GM04504 (cell line): ENCODE measurements around the gene RNF149.
"Not testable (repeated sequence)": the region's sequence is repeated elsewhere in the genome, so short reads cannot be mapped to it uniquely, and the experiment has no call there.

Experiments used
- DNase-seq: peaks from one replicate; pipeline ENCODE4 v3.0.0-alpha.2; 2012; ENCODE audit warnings: low read depth

Gene RNF149

DNA sequence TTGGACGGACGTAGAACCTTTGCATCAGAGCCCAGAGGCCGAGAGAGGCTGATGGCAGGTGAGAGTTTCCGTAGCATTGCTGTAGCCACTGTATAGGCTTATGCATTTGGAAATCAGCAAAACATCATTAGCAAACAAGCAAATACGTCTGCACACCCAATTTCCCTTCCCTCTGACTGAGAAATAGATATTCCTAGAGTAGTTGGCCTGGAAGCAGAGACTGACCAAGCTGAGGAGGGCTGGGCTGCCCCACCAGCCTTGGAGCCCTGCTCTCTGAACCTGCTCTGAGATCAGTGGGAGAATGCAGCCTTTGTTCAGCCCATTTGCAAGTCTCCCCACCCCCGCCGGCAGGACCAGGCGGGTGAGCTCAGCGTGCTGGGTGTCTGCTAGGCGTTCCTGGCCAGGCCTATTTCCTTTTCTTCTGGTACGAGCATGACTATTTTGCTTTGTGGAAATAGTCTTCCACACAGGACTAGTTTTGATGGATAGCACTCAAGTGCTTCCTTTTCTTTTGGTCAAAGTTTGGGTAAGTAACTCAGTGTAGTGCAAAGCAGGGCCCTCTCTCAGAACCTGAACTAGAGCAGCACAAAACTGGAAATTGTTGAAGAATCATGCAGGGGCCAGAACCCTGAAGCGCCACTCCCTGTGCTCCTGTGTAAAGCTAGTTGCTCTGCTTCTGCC is 21.9 kb upstream of the RNF149 start:
- no peak for DNase-seq

DNA sequence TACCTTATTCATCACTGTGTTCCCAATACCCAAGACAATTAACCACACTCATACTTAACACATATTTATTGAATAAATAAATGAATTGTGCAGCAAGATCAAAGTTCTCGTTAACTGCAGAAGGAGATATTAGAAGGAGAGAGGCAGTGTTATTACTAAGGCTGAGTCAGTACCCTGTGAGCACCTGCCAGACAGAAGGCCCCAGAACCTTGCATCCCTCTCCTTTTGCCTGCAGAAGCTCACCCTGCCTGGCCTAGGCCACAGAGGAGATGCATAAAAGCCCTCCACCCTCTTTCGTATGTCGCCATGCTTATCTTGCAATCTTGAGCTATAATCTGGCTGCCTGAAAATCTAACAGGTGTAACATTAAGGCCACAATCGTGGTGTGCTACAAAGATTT is 20.5 kb upstream of the RNF149 start:
- no peak for DNase-seq

GRCh38 chr2:101328474-101329007 is 20.0 kb upstream of the RNF149 start:
- DNase-seq = no peak

DNA sequence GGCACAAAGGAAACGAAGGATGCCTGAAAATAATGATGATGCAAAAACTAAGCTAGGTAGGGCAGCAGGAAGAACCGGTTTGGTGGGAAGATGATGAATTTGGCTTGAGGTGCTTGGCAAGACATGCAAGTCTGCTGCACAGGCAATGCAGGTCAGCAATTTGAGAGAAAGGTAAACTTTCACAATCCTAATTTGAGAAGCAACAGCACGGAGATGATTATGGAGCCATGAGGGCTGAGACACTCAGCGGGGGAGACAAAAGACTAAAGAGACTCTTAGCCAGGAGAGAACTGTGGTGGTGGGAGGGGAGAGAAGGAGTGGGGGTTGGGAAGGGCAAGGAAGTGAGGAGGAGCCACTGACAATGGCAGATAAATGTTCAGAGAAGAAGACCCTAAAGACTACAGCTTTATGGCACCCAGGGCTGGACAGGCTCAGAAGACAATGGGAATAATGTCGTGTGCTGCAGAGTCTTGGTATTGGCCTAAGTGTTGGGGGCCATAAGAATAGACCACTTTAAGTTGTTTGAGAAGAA is 19.4 kb upstream of the RNF149 start:
- DNase-seq = no peak

- DNase-seq = no peak
Measured at GRCh38 chr2:101325425-101325824, 16.9 kb upstream of the RNF149 start.

DNA sequence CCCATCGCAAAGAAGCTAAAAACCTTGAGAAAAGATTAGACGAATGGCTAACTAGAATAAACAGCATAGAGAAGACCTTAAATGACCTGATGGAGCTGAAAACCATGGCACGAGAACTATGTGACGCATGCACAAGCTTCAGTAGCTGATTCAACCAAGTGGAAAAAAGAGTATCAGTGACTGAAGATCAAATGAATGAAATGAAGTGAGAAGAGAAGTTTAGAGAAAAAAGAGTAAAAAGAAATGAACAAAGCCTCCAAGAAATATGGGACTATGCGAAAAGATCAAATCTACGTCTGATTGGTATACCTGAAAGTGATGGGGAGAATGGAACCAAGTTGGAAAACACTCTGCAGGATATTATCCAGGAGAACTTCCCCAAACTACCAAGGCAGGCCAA is 8.1 kb upstream of the RNF149 start:
- DNase-seq = not testable (repeated sequence)

- DNase-seq = no peak
Measured at GRCh38 chr2:101311696-101312017, 3.2 kb upstream of the RNF149 start.

GRCh38 chr2:101310834-101311695 is 2.6 kb upstream of the RNF149 start:
- no peak for DNase-seq

DNA sequence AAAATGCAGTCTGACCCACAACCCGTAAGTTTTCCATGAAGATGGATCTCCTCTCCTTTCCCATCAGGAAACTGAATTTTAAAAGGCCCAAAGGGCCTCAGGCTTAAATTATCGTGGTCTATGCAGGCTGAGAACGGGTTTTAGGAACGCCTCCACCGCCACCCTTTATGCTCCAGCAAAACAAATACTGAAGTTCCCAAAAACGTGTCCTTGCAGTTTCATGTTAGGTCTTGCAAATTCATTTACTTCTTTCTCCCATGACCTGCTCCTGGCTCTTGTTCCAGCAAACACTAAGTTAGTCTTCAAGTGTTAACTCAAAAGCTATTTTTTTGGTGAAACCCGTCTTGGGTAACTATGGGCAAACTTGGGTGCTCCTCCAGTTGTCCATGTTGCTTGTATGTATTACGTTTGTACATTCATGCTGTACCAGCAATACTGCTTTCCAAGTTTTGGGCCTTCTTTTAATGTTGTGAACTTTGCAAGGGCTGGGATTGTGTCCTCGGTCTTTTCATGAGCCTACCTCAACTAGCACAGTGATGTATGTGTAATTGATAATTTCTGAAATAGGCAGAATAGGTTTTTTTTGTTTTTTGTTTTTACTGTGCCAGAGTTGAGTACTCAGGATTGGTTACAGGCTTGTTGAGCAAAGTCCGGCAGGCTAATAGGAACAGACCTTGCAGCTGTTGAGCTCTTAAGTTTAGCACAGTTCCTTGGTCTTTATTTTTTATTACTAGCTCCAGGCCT is 1.8 kb upstream of the RNF149 start:
- no peak for DNase-seq

DNA sequence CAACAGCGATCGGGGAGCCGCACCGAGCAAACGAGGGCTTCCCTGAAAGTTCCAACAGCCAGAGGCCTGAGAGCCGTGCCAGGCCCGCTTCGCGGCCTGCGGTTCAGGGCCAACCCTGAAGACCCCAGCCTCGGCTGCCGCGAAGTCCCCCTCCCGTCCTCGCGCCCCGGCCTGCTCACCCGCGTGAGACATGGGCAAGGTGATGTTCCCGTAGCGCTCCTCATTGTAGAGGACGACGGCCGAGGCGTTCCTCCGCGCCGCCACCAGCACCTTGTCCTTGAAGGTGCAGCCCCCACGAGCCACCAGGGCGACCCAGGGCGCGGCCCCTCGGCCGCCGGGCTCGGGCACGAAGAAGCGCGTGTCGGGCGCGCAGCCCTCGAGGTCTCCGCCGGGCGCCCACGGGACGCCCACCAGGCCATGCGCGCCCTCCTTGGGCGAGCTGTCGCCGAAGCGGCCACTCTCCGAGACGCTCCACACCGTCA is 510 bp downstream of the RNF149 start:
- no peak for DNase-seq

GRCh38 chr2:101307503-101307902 is 998 bp downstream of the RNF149 start:
- DNase-seq = no peak

- DNase-seq = no peak
Measured at GRCh38 chr2:101306410-101306809, 2.1 kb downstream of the RNF149 start.

GRCh38 chr2:101305492-101306078 is 2.9 kb downstream of the RNF149 start:
- no peak for DNase-seq

- no peak for DNase-seq
Measured at GRCh38 chr2:101305035-101305434, 3.5 kb downstream of the RNF149 start.

- DNase-seq = no peak
Measured at GRCh38 chr2:101303688-101304087, 4.8 kb downstream of the RNF149 start.

GRCh38 chr2:101302016-101302415 is 6.5 kb downstream of the RNF149 start:
- no peak for DNase-seq

DNA sequence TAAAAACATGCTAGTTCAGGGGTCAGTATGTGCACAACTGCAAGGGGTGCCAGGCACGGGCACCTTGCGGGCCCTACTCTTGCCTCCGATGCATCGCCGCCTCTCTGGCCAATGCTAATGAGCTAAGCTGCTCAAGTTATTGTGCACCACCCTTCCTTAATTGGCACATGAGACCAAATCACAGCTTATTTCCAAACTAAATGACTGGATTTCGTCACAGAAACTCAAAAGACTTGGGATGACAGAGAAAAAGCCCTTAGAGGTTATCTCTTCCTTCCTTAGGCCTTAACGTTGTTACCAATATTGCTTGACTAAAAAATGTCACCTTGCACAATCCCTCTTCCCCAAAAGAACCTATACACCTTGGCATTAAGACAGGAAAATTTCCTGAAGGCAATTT is 7.7 kb downstream of the RNF149 start:
- DNase-seq = no peak

DNA sequence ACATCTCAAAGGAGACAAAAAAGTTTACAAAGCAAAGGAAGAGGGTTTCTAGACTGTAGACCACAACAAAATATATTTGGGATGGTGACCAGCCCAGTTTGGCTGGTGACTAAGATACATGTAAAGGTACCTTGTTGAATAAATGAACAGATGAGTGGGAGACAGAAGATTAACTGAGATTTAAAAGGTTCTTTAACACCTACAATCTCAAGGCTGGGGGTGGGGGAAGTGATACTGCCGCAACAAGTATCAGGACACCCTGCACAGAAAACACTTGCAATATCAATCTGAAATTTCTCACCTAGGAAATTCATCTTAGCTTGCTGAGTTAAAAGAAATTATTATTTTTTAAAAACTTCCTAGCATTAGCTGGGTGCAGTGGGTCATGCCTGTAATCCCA is 8.3 kb downstream of the RNF149 start:
- no peak for DNase-seq

GRCh38 chr2:101299604-101300003 is 8.9 kb downstream of the RNF149 start:
- no peak for DNase-seq

DNA sequence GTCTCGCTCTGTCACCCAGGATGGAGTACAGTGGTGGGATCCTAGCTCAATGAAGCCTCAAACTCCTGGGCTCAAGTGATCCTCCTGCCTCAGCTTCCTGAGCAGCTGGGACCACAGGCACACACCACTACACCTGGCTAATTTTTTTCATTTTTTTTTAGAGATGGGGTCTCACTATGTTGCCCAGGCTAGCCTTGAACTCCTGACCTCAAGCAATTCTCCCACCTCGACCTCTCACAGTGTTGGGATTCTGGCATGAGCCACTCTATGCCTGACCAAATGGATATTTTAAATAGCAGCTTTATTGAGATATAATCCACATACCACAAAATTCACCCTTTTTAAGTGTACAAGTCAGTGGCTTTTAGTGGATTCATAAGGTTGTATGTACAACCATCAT is 11.1 kb downstream of the RNF149 start:
- DNase-seq = no peak

GRCh38 chr2:101296371-101296770 is 12.1 kb downstream of the RNF149 start:
- DNase-seq = no peak

- no peak for DNase-seq
Measured at GRCh38 chr2:101295895-101296294, 12.6 kb downstream of the RNF149 start.
